Right hindlimb (tissue), 1 donor: ENCODE data around the gene CASP9.
"Not testable (repeated sequence)": the region's sequence is repeated elsewhere in the genome, so short reads cannot be mapped to it uniquely, and the experiment has no call there.

Experiments
- DNase-seq: peaks from one replicate; pipeline ENCODE4 v3.0.0-alpha.2; 2018

CASP9 gene

DNA sequence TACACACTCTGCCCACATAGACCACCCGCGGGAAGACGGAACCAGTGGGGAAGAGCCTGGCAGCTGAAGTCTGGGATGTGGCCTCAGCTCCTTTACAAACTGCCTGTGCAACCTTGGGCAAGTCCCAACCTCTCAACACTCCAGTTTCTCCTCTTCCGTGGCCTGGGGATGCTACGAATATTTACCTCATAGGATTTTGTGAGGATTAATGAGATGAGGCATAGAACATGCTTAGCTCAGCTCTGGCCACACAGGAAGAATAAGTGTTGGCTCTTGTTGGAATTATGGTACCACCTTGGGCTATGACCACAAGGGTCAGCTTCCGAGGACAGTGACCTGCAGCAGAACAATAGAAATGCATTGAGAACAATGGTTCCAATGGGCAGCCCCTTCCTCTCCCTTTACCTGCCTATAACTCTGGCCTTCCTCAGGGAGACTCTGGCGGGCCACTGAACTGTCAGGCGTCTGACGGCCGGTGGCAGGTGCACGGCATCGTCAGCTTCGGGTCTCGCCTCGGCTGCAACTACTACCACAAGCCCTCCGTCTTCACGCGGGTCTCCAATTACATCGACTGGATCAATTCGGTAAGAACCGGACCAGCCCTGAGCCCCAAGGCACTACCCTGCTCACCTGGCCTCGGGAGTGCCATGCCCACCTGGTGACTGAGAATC lies 56.9 kb downstream of the CASP9 start:
- DNase-seq, result not testable (repeated sequence)

DNA sequence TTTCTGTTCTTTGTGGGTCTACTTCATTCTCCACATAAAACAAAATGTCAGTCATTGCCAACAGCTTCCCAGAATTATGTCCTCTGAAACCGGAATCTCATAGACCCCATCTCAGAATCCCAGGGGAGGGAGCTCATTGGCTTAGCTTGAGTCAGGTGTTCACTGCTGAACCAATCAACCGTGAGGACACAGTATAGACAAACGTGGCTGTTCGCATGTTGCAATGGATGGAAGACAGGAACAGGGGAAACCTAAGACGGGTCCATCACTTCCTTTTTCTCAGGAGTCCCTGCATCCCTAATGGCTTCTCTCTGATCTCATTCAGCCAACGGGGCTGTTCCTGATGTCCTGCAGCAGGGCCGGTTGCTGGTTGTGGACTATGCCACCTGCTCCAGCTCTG lies 58.3 kb downstream of the CASP9 start:
- DNase-seq, result no peak

- not testable (repeated sequence) for DNase-seq
Observed at GRCh38 chr1:15463926-15464322, 60.1 kb downstream of the CASP9 start.

- DNase-seq, result not testable (repeated sequence)
Observed at GRCh38 chr1:15463064-15463800, 60.8 kb downstream of the CASP9 start.

DNA sequence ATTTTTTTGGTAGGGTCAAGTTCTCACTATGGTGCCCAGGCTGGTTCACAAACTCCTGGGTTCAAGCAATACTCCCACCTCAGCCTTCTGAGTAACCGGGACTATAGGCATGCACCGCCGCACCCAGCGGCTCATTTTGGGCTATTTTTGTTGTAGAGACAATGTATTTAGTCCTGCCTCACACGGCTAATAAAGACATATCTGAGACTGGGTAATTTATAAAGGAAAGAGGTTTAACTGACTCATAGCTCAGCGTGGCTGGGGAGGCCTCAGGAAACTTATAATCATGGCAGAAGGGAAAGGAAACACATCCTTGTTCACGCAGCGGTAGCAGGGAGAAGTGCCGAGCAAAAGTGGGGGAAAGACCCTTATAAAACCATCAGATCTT lies 63.3 kb downstream of the CASP9 start:
- DNase-seq, result no peak

DNA sequence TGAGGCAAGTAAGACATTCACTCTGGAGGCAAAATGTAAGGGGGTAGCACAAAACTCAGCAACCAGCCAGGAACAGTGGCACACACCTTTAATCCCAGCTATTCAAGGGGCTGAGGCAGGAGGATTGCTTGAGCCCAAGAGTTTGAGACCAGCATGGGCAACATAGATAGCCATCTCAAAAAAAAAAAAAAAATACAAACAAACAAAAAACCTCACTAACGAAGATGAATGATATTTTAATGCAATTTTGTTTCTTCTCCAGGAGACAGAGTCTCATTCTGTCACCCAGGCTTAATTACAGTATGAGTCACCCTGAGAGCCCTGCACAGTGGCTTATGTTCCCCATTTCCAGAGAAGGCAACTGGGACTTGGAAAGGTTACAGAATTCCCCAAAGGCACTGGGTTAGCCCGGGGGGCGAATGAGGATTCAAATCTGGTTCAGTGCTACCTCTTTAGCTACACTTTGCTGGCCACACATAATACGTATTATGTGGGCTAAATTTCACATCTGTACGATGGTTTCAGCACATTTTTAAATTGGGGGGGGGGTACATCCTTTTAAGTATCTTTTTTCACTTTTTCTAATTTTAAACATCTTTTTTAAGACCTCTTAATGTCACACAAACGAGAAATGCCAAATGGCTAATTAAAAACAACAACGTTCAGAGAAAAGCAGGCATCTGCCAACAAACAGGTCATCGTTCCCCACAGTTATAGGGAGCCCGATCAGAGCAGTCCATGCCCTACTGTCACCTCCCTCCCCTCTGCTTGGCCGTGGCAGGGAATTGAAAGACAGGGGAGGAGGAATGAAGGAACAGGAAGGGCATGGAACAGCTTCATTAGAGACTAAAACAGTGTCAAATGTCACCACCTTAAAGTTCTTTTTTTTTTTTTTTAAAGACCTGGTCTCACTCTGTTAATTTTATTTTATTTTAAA lies 64.0 kb downstream of the CASP9 start:
- DNase-seq, result no peak

DNA sequence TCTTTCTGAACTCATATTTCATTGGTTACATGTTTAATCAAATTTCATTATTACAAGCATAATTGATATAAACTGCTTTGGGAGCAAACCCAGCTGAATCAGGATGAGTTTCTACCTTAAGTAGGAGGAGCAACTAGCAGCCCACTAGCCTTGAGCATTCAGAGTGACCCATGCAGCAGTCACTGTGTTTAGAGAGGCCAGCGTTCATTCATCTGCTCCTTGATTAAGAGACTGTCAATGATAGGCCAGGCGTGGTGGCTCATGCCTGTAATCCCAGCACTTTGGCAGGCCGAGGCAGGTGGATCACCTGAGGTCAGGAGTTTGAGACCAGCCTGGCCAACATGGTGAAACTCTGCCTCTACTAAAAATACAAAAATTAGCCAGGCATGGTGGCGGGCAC lies 65.6 kb downstream of the CASP9 start:
- DNase-seq, result not testable (repeated sequence)

- DNase-seq, result no peak
Observed at GRCh38 chr1:15457585-15457984, 66.4 kb downstream of the CASP9 start.

- DNase-seq, result no peak
Observed at GRCh38 chr1:15456313-15456954, 67.6 kb downstream of the CASP9 start, which contains the start of gene CELA2A. Gene CELA2A (plus strand): TSS chr1:15456732. CDS start chr1:15456754, 22 bp downstream.

DNA sequence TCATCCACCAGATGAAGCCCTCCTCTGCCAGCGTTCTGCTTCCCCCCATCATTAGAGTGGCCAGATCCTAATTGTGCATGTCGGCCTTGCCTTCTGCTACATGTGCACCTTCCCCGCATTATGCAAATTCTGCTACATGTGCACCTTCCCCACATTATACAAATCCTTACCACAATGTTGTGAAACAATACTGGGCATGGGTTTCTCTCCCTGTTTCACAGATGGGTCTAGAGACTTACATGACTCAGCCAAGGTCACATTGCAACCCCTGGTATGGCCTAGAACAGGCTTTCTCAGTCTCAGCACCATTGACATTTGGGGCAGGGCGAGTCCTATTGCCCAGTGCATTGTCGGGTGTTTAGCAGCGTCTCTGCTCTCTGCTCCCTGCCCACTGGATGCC lies 68.5 kb downstream of the CASP9 start:
- no peak for DNase-seq

DNA sequence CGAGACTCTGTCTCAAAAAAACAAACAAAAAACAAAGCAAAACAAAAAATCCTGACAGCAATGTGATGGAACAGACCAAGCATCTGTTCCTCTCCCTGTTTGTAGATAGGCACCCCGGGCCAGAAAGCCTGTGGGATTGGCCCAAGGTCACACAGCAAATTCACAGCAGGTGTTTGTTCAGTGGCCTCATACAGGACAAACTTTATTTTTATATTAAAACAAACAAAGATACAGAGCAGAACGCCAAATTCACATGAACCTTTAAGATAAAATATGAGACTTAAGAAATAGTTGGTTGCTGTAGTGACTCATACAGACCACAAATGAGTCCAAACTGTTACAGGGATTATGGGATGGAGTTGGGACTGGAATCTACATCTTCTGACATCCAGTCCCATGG lies 69.8 kb downstream of the CASP9 start:
- no peak for DNase-seq

GRCh38 chr1:15453734-15454133 lies 70.3 kb downstream of the CASP9 start:
- no peak for DNase-seq

DNA sequence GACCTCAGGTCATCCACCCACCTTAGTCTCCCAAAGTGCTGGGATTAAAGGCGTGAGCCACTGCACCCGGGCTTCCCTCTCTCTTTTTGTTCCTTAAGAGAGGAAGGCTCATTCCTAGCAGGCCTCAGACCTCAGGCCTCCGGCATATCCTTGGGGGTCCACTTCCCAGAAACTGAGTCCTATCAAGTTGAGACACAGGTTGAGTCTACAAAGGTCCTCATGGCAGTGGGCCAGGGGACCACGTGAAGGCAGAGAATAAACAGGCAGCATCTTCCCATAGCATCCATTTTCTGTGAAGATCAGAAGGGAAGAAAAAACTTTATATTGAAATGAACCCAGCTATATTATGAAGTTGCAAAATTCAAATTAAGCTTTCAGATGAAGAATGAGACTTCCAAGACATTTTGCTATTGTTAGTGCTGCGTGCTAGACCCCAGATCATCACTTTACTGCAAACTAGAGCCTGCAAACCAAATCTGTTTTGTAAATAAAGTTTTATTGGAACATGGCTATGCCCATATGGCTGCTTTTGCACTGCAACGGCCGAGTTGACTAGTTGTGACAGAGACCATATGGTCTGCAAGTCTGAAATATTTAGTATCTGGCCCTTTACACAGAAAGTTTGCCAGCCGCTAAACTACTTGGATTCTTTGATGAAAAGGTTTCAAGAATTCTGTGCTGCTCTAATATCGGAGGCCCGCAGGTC lies 71.0 kb downstream of the CASP9 start:
- DNase-seq, result no peak

- DNase-seq, result no peak
Observed at GRCh38 chr1:15452216-15452615, 71.8 kb downstream of the CASP9 start.

DNA sequence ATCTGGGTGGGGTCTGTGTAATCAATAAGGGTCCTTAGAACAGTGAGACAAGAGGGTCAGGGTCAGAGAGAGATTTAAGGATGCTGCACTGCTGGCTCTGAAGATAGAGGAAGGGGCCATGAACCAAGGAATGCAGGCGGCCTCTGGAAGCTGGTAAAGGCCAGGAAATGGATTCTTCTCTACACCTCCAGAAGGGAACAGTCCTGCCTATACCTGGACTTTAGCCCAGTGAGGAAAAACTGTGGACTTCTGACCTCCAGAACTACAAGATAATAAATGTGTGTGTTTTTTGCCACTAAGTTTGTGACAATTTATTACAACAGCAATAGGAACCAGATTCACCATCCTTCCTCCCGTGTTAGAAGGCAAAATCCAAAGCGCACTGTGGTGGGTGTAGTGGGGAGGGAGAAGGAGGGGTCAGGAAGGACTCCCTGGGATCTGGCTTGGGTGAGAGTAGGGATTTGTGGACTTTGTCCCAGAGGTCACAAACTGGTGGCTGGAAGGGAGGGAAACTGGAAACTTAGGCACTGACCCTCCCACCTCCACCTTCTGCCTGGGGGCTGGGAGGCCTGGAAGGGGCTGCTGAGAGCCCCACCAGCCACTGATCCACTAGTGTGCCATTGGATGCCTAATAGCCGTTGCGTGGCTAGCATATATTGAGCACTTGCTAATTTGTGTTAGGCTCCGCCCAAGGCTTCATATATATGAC lies 72.8 kb downstream of the CASP9 start:
- no peak for DNase-seq

DNA sequence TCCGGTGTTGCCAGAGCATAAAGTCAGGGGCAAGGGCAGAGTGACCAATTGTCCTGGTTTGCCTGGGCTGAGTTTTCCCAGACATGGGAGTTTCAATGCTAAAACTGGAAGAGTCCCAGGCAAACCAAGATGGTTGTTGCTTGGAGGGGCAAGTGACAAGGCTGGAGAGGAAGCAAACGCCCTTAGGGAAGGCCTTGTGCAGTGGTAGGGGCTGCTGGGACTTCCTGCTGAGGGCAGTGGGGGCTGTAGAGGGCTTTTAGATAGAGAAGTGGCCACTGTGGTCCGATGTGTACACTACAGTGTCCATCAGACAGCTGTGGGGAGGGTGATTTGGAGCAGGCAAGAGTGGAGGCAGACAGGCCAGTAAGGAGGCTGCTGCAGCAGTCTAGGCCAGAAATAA lies 74.4 kb downstream of the CASP9 start:
- DNase-seq, result no peak

DNA sequence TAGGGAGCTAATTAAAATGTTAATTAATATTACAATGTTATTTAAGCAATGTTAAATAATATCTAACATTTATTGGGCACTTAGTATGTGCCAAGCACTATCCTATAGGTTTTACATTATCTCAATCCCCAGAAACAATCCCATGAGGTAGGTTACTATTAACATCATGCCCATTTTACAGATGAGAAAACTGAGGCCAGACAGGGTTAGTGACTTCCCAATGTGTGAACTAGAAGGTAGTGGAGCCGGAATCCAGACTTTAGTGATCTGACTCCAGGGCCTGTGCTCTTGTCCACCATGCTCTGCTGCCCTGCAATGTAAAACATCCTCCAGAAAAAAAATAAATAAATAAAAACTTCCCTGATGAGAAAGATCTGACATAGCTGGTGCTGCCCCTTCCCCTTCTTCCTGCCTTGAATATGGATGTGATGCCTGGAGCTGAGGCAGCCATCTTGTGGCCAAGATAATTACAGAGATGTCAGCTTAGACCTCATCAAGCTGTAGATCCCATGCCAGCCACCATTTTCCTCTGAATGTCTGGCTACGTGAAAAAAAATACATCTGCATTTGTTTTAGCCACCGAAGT lies 75.0 kb downstream of the CASP9 start:
- DNase-seq, result no peak

GRCh38 chr1:15446212-15446611 lies 77.8 kb downstream of the CASP9 start:
- DNase-seq, result no peak

GRCh38 chr1:15445390-15446122 lies 78.5 kb downstream of the CASP9 start:
- DNase-seq, result no peak
